ENCODE results near the gene TMEM106B.

TMEM106B gene

DNA sequence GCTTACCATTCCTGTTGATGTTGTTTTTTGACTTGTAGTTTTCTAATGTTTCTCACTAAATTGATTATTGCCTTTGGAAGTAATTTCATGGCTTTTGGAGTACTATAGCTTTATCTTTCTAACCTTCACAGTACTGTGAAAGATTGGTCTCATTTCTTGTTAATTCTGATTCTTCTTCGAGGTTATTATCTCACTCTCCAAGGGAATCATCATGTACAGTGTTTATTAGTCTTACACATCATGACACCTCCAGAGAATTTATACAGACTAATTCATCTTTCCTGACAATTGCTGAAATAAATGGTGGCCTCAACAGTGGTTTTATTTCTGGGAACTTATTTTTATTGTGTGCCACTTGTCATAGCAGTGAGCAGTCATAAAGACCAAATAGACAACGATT, 37.4 kb upstream of the TMEM106B start:
- H3K9me2 ChIP-seq (replicated peaks; ENCODE audit: insufficient read depth, low read length), result no peaks in the 10 kb centered on the region
- no peaks in the 10 kb centered on the region for H4K20me1 ChIP-seq (ENCODE audit: insufficient read depth, low read length)
- no peak overlapping the region for H3K9ac ChIP-seq (ENCODE audit: low read length)
- H2AFZ ChIP-seq (ENCODE audit: low read length), result no peak overlapping the region
- DNase-seq, result no peak
- H3K27ac ChIP-seq (ENCODE audit: low read length), result no peak overlapping the region
- peaks cover 11% of the 10 kb centered on the region for H3K4me1 ChIP-seq (ENCODE audit: low read length)
- H3K9me3 ChIP-seq (replicated peaks; ENCODE audit: insufficient read depth, low read length), result no peaks in the 10 kb centered on the region
- no peaks in the 10 kb centered on the region for H3K79me2 ChIP-seq (ENCODE audit: low read length)
- no peak overlapping the region for H3K4me2 ChIP-seq (ENCODE audit: low read depth, low read length)
- no peaks in the 10 kb centered on the region for H3K27me3 ChIP-seq (replicated peaks; ENCODE audit: insufficient read depth, low read length)
- TF ChIP-seq EZH2 (optimal IDR thresholded peaks at IDR 0.05; ENCODE audit: low read depth, low read length), result no peak
- TF ChIP-seq, protein P1, sequence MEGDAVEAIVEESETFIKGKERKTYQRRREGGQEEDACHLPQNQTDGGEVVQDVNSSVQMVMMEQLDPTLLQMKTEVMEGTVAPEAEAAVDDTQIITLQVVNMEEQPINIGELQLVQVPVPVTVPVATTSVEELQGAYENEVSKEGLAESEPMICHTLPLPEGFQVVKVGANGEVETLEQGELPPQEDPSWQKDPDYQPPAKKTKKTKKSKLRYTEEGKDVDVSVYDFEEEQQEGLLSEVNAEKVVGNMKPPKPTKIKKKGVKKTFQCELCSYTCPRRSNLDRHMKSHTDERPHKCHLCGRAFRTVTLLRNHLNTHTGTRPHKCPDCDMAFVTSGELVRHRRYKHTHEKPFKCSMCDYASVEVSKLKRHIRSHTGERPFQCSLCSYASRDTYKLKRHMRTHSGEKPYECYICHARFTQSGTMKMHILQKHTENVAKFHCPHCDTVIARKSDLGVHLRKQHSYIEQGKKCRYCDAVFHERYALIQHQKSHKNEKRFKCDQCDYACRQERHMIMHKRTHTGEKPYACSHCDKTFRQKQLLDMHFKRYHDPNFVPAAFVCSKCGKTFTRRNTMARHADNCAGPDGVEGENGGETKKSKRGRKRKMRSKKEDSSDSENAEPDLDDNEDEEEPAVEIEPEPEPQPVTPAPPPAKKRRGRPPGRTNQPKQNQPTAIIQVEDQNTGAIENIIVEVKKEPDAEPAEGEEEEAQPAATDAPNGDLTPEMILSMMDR (IDR thresholded peaks at IDR 0.05; ENCODE audit: low read length), result no peak
- TF ChIP-seq EZH2phosphoT487 (IDR thresholded peaks at IDR 0.05; ENCODE audit: low read length), result no peak
- H3K36me3 ChIP-seq (replicated peaks; ENCODE audit: insufficient read depth, low read length), result no peaks in the 10 kb centered on the region
- H3F3A ChIP-seq (ENCODE audit: insufficient read depth, low read length), result peaks cover 4% of the 10 kb centered on the region
- no peak overlapping the region for H3K4me3 ChIP-seq (ENCODE audit: low read length)

DNA sequence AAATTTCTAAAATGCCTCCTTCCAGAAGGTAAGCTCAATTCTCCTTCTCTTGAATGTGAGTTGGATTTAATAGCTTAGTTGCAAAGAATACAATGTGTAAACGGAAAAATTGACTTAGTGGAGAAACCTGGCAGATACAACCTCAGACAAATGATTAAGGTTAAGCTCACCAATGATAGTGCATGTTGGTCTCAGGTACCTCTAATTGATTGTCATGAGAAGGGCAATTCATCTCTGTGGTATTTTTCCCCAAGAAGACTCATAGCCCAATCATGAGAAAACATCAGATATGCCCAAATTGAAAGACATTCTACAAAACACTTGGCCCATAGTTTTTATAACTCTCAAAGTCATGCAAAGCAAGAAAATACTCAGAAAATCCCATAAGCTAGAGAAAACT, 36.2 kb upstream of the TMEM106B start:
- H2AFZ ChIP-seq (ENCODE audit: low read length), result no peak overlapping the region
- peaks cover 3% of the 10 kb centered on the region for H3F3A ChIP-seq (ENCODE audit: insufficient read depth, low read length)
- no peaks in the 10 kb centered on the region for H3K9me2 ChIP-seq (replicated peaks; ENCODE audit: insufficient read depth, low read length)
- no peaks in the 10 kb centered on the region for H3K36me3 ChIP-seq (replicated peaks; ENCODE audit: insufficient read depth, low read length)
- no peak for TF ChIP-seq EZH2 (optimal IDR thresholded peaks at IDR 0.05; ENCODE audit: low read depth, low read length)
- TF ChIP-seq, protein P1 (IDR thresholded peaks at IDR 0.05; ENCODE audit: low read length), result no peak
- TF ChIP-seq EZH2phosphoT487 (IDR thresholded peaks at IDR 0.05; ENCODE audit: low read length), result no peak
- H3K4me2 ChIP-seq (ENCODE audit: low read depth, low read length), result no peak overlapping the region
- DNase-seq, result no peak
- H3K79me2 ChIP-seq (ENCODE audit: low read length), result no peaks in the 10 kb centered on the region
- H3K4me3 ChIP-seq (ENCODE audit: low read length), result no peak overlapping the region
- no peaks in the 10 kb centered on the region for H4K20me1 ChIP-seq (ENCODE audit: insufficient read depth, low read length)
- H3K9ac ChIP-seq (ENCODE audit: low read length), result no peak overlapping the region
- H3K27me3 ChIP-seq (replicated peaks; ENCODE audit: insufficient read depth, low read length), result no peaks in the 10 kb centered on the region
- no peaks in the 10 kb centered on the region for H3K9me3 ChIP-seq (replicated peaks; ENCODE audit: insufficient read depth, low read length)
- no peak overlapping the region for H3K27ac ChIP-seq (ENCODE audit: low read length)
- H3K4me1 ChIP-seq (ENCODE audit: low read length), result peaks cover 9% of the 10 kb centered on the region

DNA sequence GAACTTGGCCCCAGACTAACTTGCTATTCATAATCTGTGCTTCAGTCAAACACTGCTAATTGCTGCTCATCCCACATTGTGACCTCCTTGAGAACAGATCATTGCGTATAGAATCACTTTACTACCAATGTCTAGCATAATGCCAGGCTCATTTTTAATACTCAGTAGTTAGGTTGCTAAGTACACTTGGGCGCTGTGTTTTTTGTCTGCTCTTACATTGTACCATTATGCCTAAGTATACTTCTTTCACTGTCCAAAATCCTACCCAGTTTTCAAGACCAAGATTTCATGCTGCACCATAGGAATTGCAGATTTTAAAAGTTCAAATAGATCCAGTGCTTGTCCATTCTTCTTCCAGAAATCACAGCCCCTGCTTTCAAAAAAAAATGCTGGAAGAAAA, 32.8 kb upstream of the TMEM106B start:
- no peaks in the 10 kb centered on the region for H3K9me3 ChIP-seq (replicated peaks; ENCODE audit: insufficient read depth, low read length)
- no peak overlapping the region for H3K27ac ChIP-seq (ENCODE audit: low read length)
- no peaks in the 10 kb centered on the region for H3K79me2 ChIP-seq (ENCODE audit: low read length)
- H4K20me1 ChIP-seq (ENCODE audit: insufficient read depth, low read length), result no peaks in the 10 kb centered on the region
- H3K4me2 ChIP-seq (ENCODE audit: low read depth, low read length), result no peak overlapping the region
- no peaks in the 10 kb centered on the region for H3K36me3 ChIP-seq (replicated peaks; ENCODE audit: insufficient read depth, low read length)
- H3K9me2 ChIP-seq (replicated peaks; ENCODE audit: insufficient read depth, low read length), result no peaks in the 10 kb centered on the region
- no peaks in the 10 kb centered on the region for H3K27me3 ChIP-seq (replicated peaks; ENCODE audit: insufficient read depth, low read length)
- no peak for DNase-seq
- no peaks in the 10 kb centered on the region for H3F3A ChIP-seq (ENCODE audit: insufficient read depth, low read length)
- H3K9ac ChIP-seq (ENCODE audit: low read length), result no peak overlapping the region
- no peaks in the 10 kb centered on the region for H3K4me1 ChIP-seq (ENCODE audit: low read length)
- H3K4me3 ChIP-seq (ENCODE audit: low read length), result no peak overlapping the region
- H2AFZ ChIP-seq (ENCODE audit: low read length), result no peak overlapping the region
- TF ChIP-seq, protein P1 (IDR thresholded peaks at IDR 0.05; ENCODE audit: low read length), result no peak
- TF ChIP-seq EZH2 (optimal IDR thresholded peaks at IDR 0.05; ENCODE audit: low read depth, low read length) (no peak), EZH2phosphoT487 (IDR thresholded peaks at IDR 0.05; ENCODE audit: low read length) (no peak)
